B cell (primary cell): ENCODE measurements around the gene DNAJC16. TPM values are rescaled to one million over a fixed set of nuclear protein-coding genes. Genes with fewer than 3 reads are reported as not detected.

Experiments
- ATAC-seq: fragments of 200-7000 bp; cut with Tn5 transposase; one replicate; pipeline ENCODE4 v1.10.0; 2021; ENCODE audit warnings: low read depth, mild to moderate bottlenecking, moderate number of reproducible peaks, moderate library complexity
- CTCF ChIA-PET: fragments of 350-600 bp; sonication (Branson Sonifier 250); formaldehyde crosslinking; loops from one replicate; lab custom pipeline; 2021; ENCODE audit warnings: antibody characterized with exemption, inconsistent platforms; lab: Charles Lee
- POLR2A ChIA-PET: fragments of 350-600 bp; sonication (Branson Sonifier 250); formaldehyde crosslinking; loops from one replicate; lab custom pipeline; 2021; ENCODE audit warnings: antibody characterized with exemption; lab: Charles Lee
- DNase-seq: peaks from one replicate; pipeline ENCODE4 v3.0.0; 2013
- H2AFZ ChIP-seq: 2 replicates; pipeline ENCODE4 v1.6.1; 2012; ENCODE audit warnings: mild to moderate bottlenecking, low read depth, low read length; ENCODE audit not compliant: insufficient read depth, poor library complexity, severe bottlenecking
- H3K27ac ChIP-seq, 2 donors: 1 replicate in 1 of 2; 2 replicates in 1 of 2; pipeline ENCODE4 v1.5.1; 2012 to 2013; ENCODE audit warnings: low read length in 2 of 2, mild to moderate bottlenecking in 2 of 2, moderate library complexity in 1 of 2
- H3K27me3 ChIP-seq, 4 experiments: fragments of 200-600 bp in 1 of 4; sonication (generic) in 1 of 4; replicated peaks in 1 of 4; 1 replicate in 2 of 4; 2 replicates in 2 of 4; pipeline versions ENCODE4 v1.6.1 to v1.7.0; 2013 to 2016; ENCODE audit warnings: low read length in 3 of 4, mild to moderate bottlenecking in 2 of 4, mixed read lengths in 1 of 4, moderate library complexity in 1 of 4; ENCODE audit not compliant: insufficient read depth in 4 of 4, control insufficient read depth in 3 of 4; ENCODE audit errors: control extremely low read depth in 1 of 4
- H3K36me3 ChIP-seq, 2 experiments: replicated peaks in 1 of 2; 1 replicate in 1 of 2; 2 replicates in 1 of 2; pipeline versions ENCODE4 v1.6.1 to v1.7.1; 2013; ENCODE audit warnings: low read length in 1 of 2; ENCODE audit not compliant: insufficient read depth in 2 of 2, control insufficient read depth in 1 of 2; ENCODE audit errors: control extremely low read depth in 1 of 2, extremely low read depth in 1 of 2
- H3K4me1 ChIP-seq, 2 donors: fragments of 200-600 bp in 1 of 2; sonication (generic) in 1 of 2; 1 replicate in 1 of 2; 2 replicates in 1 of 2; pipeline versions ENCODE4 v1.5.1 to v1.6.1; 2013 to 2017; ENCODE audit warnings: low read length in 2 of 2; ENCODE audit not compliant: control insufficient read depth in 2 of 2, insufficient read depth in 2 of 2
- H3K4me2 ChIP-seq: replicated peaks from 2 replicates; pipeline ENCODE3; 2012; ENCODE audit warnings: mild to moderate bottlenecking, low read depth, low read length; ENCODE audit not compliant: poor library complexity, severe bottlenecking
- H3K4me3 ChIP-seq, 5 experiments: fragments of 200-600 bp in 1 of 5; sonication (generic) in 1 of 5; 1 replicate in 3 of 5; 2 replicates in 2 of 5; pipeline versions ENCODE4 v1.5.1 to v1.7.0; 2011 to 2016; ENCODE audit warnings: low read length in 4 of 5, mild to moderate bottlenecking in 4 of 5, low read depth in 2 of 5, control low read depth in 1 of 5, moderate library complexity in 1 of 5; ENCODE audit not compliant: insufficient read depth in 1 of 5; ENCODE audit errors: control extremely low read depth in 1 of 5, extremely low read depth in 1 of 5
- H3K79me2 ChIP-seq: fragments of 200-600 bp; sonication (generic); one replicate; pipeline ENCODE4 v1.6.0; 2016; ENCODE audit warnings: low read length; ENCODE audit not compliant: control insufficient read depth, insufficient read depth
- H3K9ac ChIP-seq: fragments of 200-600 bp; sonication (generic); 2 replicates; pipeline ENCODE4 v1.6.1; 2017; ENCODE audit warnings: mild to moderate bottlenecking, low read length, moderate library complexity
- H3K9me3 ChIP-seq, 3 donors: one replicate each; pipeline versions ENCODE4 v1.6.1 to v1.7.1; 2013; ENCODE audit warnings: low read length in 2 of 3; ENCODE audit not compliant: control insufficient read depth in 2 of 3, insufficient read depth in 1 of 3; ENCODE audit errors: control extremely low read depth in 1 of 3
- H4K20me1 ChIP-seq: 2 replicates; pipeline ENCODE4 v1.6.0; 2012; ENCODE audit warnings: mild to moderate bottlenecking, low read length; ENCODE audit not compliant: insufficient read depth, control insufficient read depth, poor library complexity, severe bottlenecking
- H3K27ac Mint-ChIP-seq: one replicate; pipeline ENCODE4 v1.8.0; 2021; ENCODE audit warnings: mixed read lengths
- H3K27me3 Mint-ChIP-seq: one replicate; pipeline ENCODE4 v1.8.0; 2021; ENCODE audit warnings: mixed read lengths
- H3K4me1 Mint-ChIP-seq: one replicate; pipeline ENCODE4 v1.8.0; 2021; ENCODE audit warnings: mixed read lengths
- H3K4me3 Mint-ChIP-seq: one replicate; pipeline ENCODE4 v1.8.0; 2021; ENCODE audit warnings: mixed read lengths
- H3K9me3 Mint-ChIP-seq: one replicate; pipeline ENCODE4 v1.8.0; 2022; ENCODE audit warnings: mixed read lengths; ENCODE audit not compliant: insufficient read depth
- EZH2 ChIP-seq: IDR thresholded peaks from 2 replicates; pipeline ENCODE4 v1.6.1; 2012; ENCODE audit warnings: borderline replicate concordance, low read depth, mild to moderate bottlenecking, moderate library complexity, low read length; ENCODE audit not compliant: insufficient read depth, poor library complexity, severe bottlenecking
- WGBS: methylation state at CpG from one replicate; pipeline ENCODE4 v1.1.5; 2013; ENCODE audit warnings: missing lambda C conversion rate; ENCODE audit not compliant: insufficient coverage; 5-methylcytosine and 5-hydroxymethylcytosine counted together
- intact Hi-C: fragments of 100-400 bp; cut with micrococcal nuclease; formaldehyde crosslinking; loops from one replicate; pipeline ENCODE4 v1.10.0; 2022
- polyA plus RNA-seq: library from polyadenylated mRNA; depleted of rRNA; stranded (reverse); fragments of >200 nt; gene quantifications from 2 replicates; pipeline ENCODE4 v1.2.3, GENCODE V29; 2012
- total RNA-seq, 2 donors: library from RNA; stranded (reverse); fragments of 120-200 nt in 1 of 2; gene quantifications; 1 replicate in 1 of 2; 2 replicates in 1 of 2; pipeline versions ENCODE4 v1.2.3 to v1.2.4, GENCODE V29; 2013 to 2022
- TF ChIP-seq, protein P1 (sequence below): fragments of 200-600 bp; IDR thresholded peaks from one replicate; pipeline ENCODE4 v1.8.0; 2022; ENCODE audit warnings: antibody characterized with exemption, mild to moderate bottlenecking

Gene DNAJC16
- total and polyA plus RNA-seq, 2 donors (not counting 1 experiment from before 2014, with no cell fraction given): 16.9 to 47.1 TPM

DNA sequence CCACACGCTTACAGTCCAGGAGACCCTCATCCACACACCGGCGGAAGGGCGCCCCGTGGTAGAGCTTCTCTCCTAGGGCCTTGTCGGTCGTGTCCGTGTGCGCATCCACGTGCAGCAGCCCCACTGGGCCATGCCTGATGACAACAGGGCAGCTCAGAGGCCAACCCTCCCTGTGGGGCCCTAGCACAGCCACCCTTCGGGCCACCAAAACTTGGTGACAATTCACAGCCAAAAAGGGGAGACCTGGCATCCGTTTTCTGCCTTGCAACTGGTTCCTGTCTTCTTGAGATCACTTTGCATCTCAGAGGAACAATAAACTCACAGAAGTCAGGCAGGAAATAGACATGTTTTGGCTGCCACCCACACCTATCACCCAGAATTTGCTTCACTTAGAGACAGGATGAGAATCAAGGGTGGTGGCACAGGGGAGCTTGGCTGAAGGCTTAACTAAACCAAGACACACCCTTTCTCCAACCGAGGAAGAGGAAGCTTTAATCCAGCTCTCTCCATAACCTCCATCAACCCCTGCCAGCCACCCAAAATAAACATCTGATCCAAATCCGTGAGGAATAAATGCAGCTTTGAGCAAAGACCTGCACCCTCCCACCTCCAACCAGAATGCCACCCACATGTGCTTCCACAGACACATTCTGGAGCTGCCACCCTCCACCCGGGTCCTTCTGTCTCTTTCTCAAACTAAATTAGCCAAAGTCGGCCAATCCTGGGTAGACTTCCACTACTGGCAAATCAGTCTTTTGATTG, 52.5 kb downstream of the DNAJC16 start:
- TF ChIP-seq, protein P1, sequence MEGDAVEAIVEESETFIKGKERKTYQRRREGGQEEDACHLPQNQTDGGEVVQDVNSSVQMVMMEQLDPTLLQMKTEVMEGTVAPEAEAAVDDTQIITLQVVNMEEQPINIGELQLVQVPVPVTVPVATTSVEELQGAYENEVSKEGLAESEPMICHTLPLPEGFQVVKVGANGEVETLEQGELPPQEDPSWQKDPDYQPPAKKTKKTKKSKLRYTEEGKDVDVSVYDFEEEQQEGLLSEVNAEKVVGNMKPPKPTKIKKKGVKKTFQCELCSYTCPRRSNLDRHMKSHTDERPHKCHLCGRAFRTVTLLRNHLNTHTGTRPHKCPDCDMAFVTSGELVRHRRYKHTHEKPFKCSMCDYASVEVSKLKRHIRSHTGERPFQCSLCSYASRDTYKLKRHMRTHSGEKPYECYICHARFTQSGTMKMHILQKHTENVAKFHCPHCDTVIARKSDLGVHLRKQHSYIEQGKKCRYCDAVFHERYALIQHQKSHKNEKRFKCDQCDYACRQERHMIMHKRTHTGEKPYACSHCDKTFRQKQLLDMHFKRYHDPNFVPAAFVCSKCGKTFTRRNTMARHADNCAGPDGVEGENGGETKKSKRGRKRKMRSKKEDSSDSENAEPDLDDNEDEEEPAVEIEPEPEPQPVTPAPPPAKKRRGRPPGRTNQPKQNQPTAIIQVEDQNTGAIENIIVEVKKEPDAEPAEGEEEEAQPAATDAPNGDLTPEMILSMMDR: no peak
- no peak for TF ChIP-seq EZH2
- Mint-ChIP-seq H3K9me3 (no peaks in the 10 kb centered on the region), H3K4me1 (peaks cover 40% of the 10 kb centered on the region), H3K4me3 (peak overlapping the region; percentile 74), H3K27me3 (no peaks in the 10 kb centered on the region), H3K27ac (peak overlapping the region; percentile 94)
- Histone ChIP-seq H3K79me2 (peaks cover 18% of the 10 kb centered on the region), H3K27ac (peak overlapping the region; percentile 75 to 90), H3K4me2 (peak overlapping the region; percentile 59), H3K27me3 (no peaks in the 10 kb centered on the region), H2AFZ (peak overlapping the region; percentile 60), H3K4me1 (peaks cover 33 to 44% of the 10 kb centered on the region in 2 donors), H3K9ac (peak overlapping the region; percentile 40), H3K9me3 (no peaks in the 10 kb centered on the region), H3K4me3 (peak overlapping the region in 1 of 5 experiments; percentile 30), H4K20me1 (no peaks in the 10 kb centered on the region), H3K36me3 (peaks cover 0 to 8% of the 10 kb centered on the region in 2 experiments)
- ChIA-PET CTCF (interaction anchor here (0.7 to 1.4 kb wide), 4 partner anchors 52 to 301 kb away, joined by 3 to 4 read pairs (median 4); no protein-coding TSS in a partner anchor), POLR2A (interaction anchor here (0.6 to 1.4 kb wide), 4 partner anchors 25 to 912 kb away, joined by 3 to 10 read pairs (median 5); no protein-coding TSS in a partner anchor)
- WGBS: 77% methylated on average over 14 of the region's 16 CpGs
- DNase-seq (peak; percentile 54), ATAC-seq (peak; percentile 76)
- intact Hi-C loops: no loop called here

DNA sequence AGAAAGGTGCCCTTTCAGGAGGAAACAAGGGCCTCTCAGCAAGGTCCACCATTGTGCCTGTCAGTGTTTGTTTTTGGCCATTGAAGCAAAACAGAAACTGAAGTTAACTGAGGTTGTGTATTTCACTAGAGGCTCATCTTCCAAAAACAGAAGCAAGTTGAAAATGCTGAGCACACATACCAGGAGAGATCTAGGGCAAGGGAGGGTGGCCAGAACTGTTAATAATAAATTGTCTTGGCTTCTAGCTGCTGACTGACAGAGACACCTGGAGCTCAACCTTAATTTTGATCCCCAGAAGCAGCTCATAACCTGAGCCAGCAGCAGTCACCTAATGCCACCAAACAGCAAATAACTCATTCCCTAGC, 53.0 kb downstream of the DNAJC16 start:
- peaks cover 0 to 7% of the 10 kb centered on the region in 2 experiments for H3K36me3 ChIP-seq
- peaks cover 44% of the 10 kb centered on the region for H3K4me1 Mint-ChIP-seq
- ChIA-PET CTCF (interaction anchor here (0.7 to 1.4 kb wide), 4 partner anchors 53 to 301 kb away, joined by 3 to 4 read pairs (median 4); no protein-coding TSS in a partner anchor), POLR2A (interaction anchor here (0.6 to 1.4 kb wide), 4 partner anchors 24 to 911 kb away, joined by 3 to 10 read pairs (median 5); no protein-coding TSS in a partner anchor)
- H3K4me3 ChIP-seq: peak overlapping the region in 1 of 5 experiments; percentile 30
- no peaks in the 10 kb centered on the region for H4K20me1 ChIP-seq
- H3K4me3 Mint-ChIP-seq: peak overlapping the region; percentile 74
- H3K27ac ChIP-seq: peak overlapping the region; percentile 75 to 90
- peak overlapping the region; percentile 40 for H3K9ac ChIP-seq
- intact Hi-C loops: no loop called here
- peak; percentile 31 for DNase-seq
- H3K79me2 ChIP-seq: peaks cover 18% of the 10 kb centered on the region
- peak overlapping the region; percentile 59 for H3K4me2 ChIP-seq
- TF ChIP-seq EZH2: no peak
- TF ChIP-seq, protein P1: no peak
- H2AFZ ChIP-seq: peak overlapping the region; percentile 60
- H3K27me3 Mint-ChIP-seq: no peaks in the 10 kb centered on the region
- peaks cover 33 to 48% of the 10 kb centered on the region in 2 donors for H3K4me1 ChIP-seq
- H3K27ac Mint-ChIP-seq: peak overlapping the region; percentile 94
- ATAC-seq: peak; percentile 14
- no peaks in the 10 kb centered on the region for H3K27me3 ChIP-seq
- no peaks in the 10 kb centered on the region for H3K9me3 ChIP-seq
- H3K9me3 Mint-ChIP-seq: no peaks in the 10 kb centered on the region
